H1 (cell line): Measurements from ENCODE around the gene SSTR5. TPM values are rescaled to one million over a fixed set of nuclear protein-coding genes. Genes with fewer than 3 reads are reported as not detected.

Experiments used
- CHD7 ChIP-seq: fragments of 300-600 bp; sonication (generic); IDR thresholded peaks from 2 replicates; pipeline ENCODE4 v1.7.1; 2012; ENCODE audit warnings: low read length, moderate library complexity, mild to moderate bottlenecking, inconsistent platforms; ENCODE audit not compliant: insufficient replicate concordance
- KDM1A ChIP-seq: fragments of 200-600, 300-600 bp; sonication (generic); IDR thresholded peaks from 2 replicates; pipeline ENCODE4 v1.7.1; 2016; ENCODE audit warnings: mild to moderate bottlenecking, low read length, borderline replicate concordance
- MAFK ChIP-seq: IDR thresholded peaks from 2 replicates; pipeline ENCODE4 v1.6.1; 2012; ENCODE audit warnings: low read depth, mild to moderate bottlenecking, improper control_type of control experiment, low read length
- NRF1 ChIP-seq: IDR thresholded peaks from 2 replicates; pipeline ENCODE4 v1.6.1; 2011; ENCODE audit warnings: mild to moderate bottlenecking, low read depth, low read length, improper control_type of control experiment
- PHF8 ChIP-seq: fragments of 200-600 bp; sonication (generic); conservative IDR thresholded peaks from 2 replicates; pipeline ENCODE4 v1.7.1; 2012; ENCODE audit warnings: low read depth, mild to moderate bottlenecking, inconsistent platforms, low read length, moderate library complexity
- POU5F1 ChIP-seq: IDR thresholded peaks from 2 replicates; pipeline ENCODE4 v1.6.1; 2011; ENCODE audit warnings: low read depth, mild to moderate bottlenecking, low read length, moderate library complexity
- RBBP5 ChIP-seq: IDR thresholded peaks from 2 replicates; pipeline ENCODE4 v1.7.1; 2012; ENCODE audit warnings: low read depth, mild to moderate bottlenecking, inconsistent platforms, low read length, moderate library complexity, borderline replicate concordance
- RNF2 ChIP-seq: fragments of 200-900, 300-1000 bp; sonication (generic); IDR thresholded peaks from 2 replicates; pipeline ENCODE4 v1.7.1; 2016; ENCODE audit warnings: borderline replicate concordance, low read depth, mild to moderate bottlenecking, antibody characterized with exemption, low read length; ENCODE audit not compliant: poor library complexity, severe bottlenecking; ENCODE audit errors: missing control alignments
- RXRA ChIP-seq: IDR thresholded peaks from 2 replicates; pipeline ENCODE4 v1.6.1; 2011; ENCODE audit warnings: low read depth, mild to moderate bottlenecking, low read length, moderate library complexity; ENCODE audit not compliant: insufficient read depth
- TBP ChIP-seq: IDR thresholded peaks from 2 replicates; pipeline ENCODE4 v1.6.1; 2011; ENCODE audit warnings: low read depth, low read length, improper control_type of control experiment
- TCF12 ChIP-seq: IDR thresholded peaks from 2 replicates; pipeline ENCODE4 v1.6.1; 2011; ENCODE audit warnings: low read depth, mild to moderate bottlenecking, low read length
- polyA plus RNA-seq, 7 experiments: library from polyadenylated mRNA; depleted of rRNA in 3 of 7; stranded (reverse) in 5 of 7; unstranded in 2 of 7; fragments of >200 nt in 5 of 7; fragments of 200-250 nt in 2 of 7; gene quantifications; 1 replicate in 5 of 7; 2 replicates in 1 of 7; 4 replicates in 1 of 7; pipeline versions ENCODE4 v1.2.1 to v1.2.3, GENCODE V29; 2011 to 2013; ENCODE audit warnings: missing spikeins in 2 of 7, mixed read lengths in 2 of 7
- total RNA-seq: library from RNA; stranded (reverse); fragmentation: NEBNext Ultra II Directional; extraction: Animal tissue kit (Norgen Biotek cat#: 25700); gene quantifications from 2 replicates; pipeline ENCODE4 v1.2.1, GENCODE V29; 2021

Gene SSTR5
- total and polyA plus RNA-seq, 2 of the 8 experiments (the other 6 are each of a cell fraction or from before 2014, with no cell fraction given) = 0.56 to 0.60 TPM

- TF ChIP-seq CHD7 (no peak), MAFK (no peak), TBP (no peak), RNF2 (no peak), NRF1 (no peak), RBBP5 (no peak), TCF12 (no peak), RXRA (no peak), KDM1A (no peak), POU5F1 (no peak), PHF8 (no peak)
Observed at GRCh38 chr16:1050516-1050915, 22.0 kb upstream of the SSTR5 start (continued).
